Endodermal cell (in vitro differentiated cells): Measurements from ENCODE around the gene CNTLN. TPM values are rescaled to one million over a fixed set of nuclear protein-coding genes. Genes with fewer than 3 reads are reported as not detected.

ENCODE experiments used
- DNase-seq: peaks from one replicate; pipeline ENCODE4 v3.0.0-alpha.2; 2017
- H3K27ac ChIP-seq: 2 replicates; pipeline ENCODE4 v1.5.1; 2013; ENCODE audit warnings: mild to moderate bottlenecking, low read depth, low read length, moderate library complexity
- H3K27me3 ChIP-seq: 2 replicates; pipeline ENCODE4 v1.6.1; 2013; ENCODE audit warnings: mild to moderate bottlenecking, low read length, moderate library complexity; ENCODE audit not compliant: insufficient read depth, control insufficient read depth, poor library complexity, severe bottlenecking
- H3K36me3 ChIP-seq: 2 replicates; pipeline ENCODE4 v1.7.0; 2013; ENCODE audit warnings: mild to moderate bottlenecking, low read length, moderate library complexity; ENCODE audit not compliant: control insufficient read depth, insufficient read depth
- H3K4me1 ChIP-seq: one replicate; pipeline ENCODE4 v1.7.0; 2013; ENCODE audit warnings: low read length; ENCODE audit not compliant: control insufficient read depth, insufficient read depth
- H3K4me3 ChIP-seq: 2 replicates; pipeline ENCODE4 v1.5.1; 2013; ENCODE audit warnings: mild to moderate bottlenecking, low read length, moderate library complexity
- H3K9ac ChIP-seq: 2 replicates; pipeline ENCODE4 v1.6.1; 2013; ENCODE audit warnings: mild to moderate bottlenecking, low read length, moderate library complexity; ENCODE audit not compliant: poor library complexity, severe bottlenecking; ENCODE audit errors: extremely low read depth
- H3K9me3 ChIP-seq: 2 replicates; pipeline ENCODE4 v1.6.1; 2013; ENCODE audit warnings: mild to moderate bottlenecking, low read length, moderate library complexity; ENCODE audit not compliant: control insufficient read depth
- H3K27ac Mint-ChIP-seq: 2 replicates; pipeline ENCODE4 v1.8.0; 2020; ENCODE audit warnings: mixed read lengths
- H3K27me3 Mint-ChIP-seq: 2 replicates; pipeline ENCODE4 v1.8.0; 2021; ENCODE audit warnings: mild to moderate bottlenecking, mixed read lengths; ENCODE audit not compliant: insufficient read depth
- H3K36me3 Mint-ChIP-seq: 2 replicates; pipeline ENCODE4 v1.8.0; 2020; ENCODE audit warnings: low read depth, mixed read lengths
- H3K4me1 Mint-ChIP-seq: 2 replicates; pipeline ENCODE4 v1.8.0; 2020; ENCODE audit warnings: mixed read lengths
- H3K4me3 Mint-ChIP-seq: 2 replicates; pipeline ENCODE4 v1.8.0; 2020; ENCODE audit warnings: mild to moderate bottlenecking, moderate library complexity, mixed read lengths
- H3K9me3 Mint-ChIP-seq: 2 replicates; pipeline ENCODE4 v1.8.0; 2020; ENCODE audit warnings: mild to moderate bottlenecking, mixed read lengths
- WGBS, 2 experiments: methylation state at CpG; one replicate each; pipeline versions ENCODE4 v1.1.5 to v1.1.7; 2013; ENCODE audit warnings: missing lambda C conversion rate in 2 of 2, mixed read lengths in 1 of 2; ENCODE audit not compliant: insufficient coverage in 1 of 2, insufficient read length in 1 of 2; 5-methylcytosine and 5-hydroxymethylcytosine counted together
- total RNA-seq, 2 donors: library from RNA; stranded (reverse); fragmentation: NEBNext Ultra II Directional in 1 of 2; extraction: Animal tissue kit (Norgen Biotek cat#: 25700) in 1 of 2; gene quantifications; 2 replicates in 1 of 2; 3 replicates in 1 of 2; pipeline ENCODE4 v1.2.1, GENCODE V29; 2021
- TF ChIP-seq, protein P1 (sequence below): fragments of 200-600 bp; sonication (generic); conservative IDR thresholded peaks from 2 replicates; pipeline ENCODE4 v1.5.0; 2021; ENCODE audit warnings: antibody characterized with exemption, mild to moderate bottlenecking

CNTLN gene
- total RNA-seq, 2 donors from 2014 or later, result 12.4 to 13.7 TPM

- H3K4me1 ChIP-seq, result no peaks in the 10 kb centered on the region
- Mint-ChIP-seq H3K27ac (no peak overlapping the region), H3K36me3 (no peaks in the 10 kb centered on the region), H3K27me3 (peaks cover 3% of the 10 kb centered on the region), H3K4me3 (no peak overlapping the region), H3K4me1 (peaks cover 11% of the 10 kb centered on the region), H3K9me3 (peaks cover 4% of the 10 kb centered on the region)
- H3K9ac ChIP-seq, result no peak overlapping the region
- no peak overlapping the region for H3K27ac ChIP-seq
- WGBS, 2 experiments, result 100% methylated on average over 1 of the region's 1 CpG; no CpG with 5 or more reads in 1 of the 2 experiments
- TF ChIP-seq, protein P1, sequence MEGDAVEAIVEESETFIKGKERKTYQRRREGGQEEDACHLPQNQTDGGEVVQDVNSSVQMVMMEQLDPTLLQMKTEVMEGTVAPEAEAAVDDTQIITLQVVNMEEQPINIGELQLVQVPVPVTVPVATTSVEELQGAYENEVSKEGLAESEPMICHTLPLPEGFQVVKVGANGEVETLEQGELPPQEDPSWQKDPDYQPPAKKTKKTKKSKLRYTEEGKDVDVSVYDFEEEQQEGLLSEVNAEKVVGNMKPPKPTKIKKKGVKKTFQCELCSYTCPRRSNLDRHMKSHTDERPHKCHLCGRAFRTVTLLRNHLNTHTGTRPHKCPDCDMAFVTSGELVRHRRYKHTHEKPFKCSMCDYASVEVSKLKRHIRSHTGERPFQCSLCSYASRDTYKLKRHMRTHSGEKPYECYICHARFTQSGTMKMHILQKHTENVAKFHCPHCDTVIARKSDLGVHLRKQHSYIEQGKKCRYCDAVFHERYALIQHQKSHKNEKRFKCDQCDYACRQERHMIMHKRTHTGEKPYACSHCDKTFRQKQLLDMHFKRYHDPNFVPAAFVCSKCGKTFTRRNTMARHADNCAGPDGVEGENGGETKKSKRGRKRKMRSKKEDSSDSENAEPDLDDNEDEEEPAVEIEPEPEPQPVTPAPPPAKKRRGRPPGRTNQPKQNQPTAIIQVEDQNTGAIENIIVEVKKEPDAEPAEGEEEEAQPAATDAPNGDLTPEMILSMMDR, result no peak
- no peaks in the 10 kb centered on the region for H3K9me3 ChIP-seq
- no peak for DNase-seq
- no peak overlapping the region for H3K4me3 ChIP-seq
- no peaks in the 10 kb centered on the region for H3K27me3 ChIP-seq
- H3K36me3 ChIP-seq, result no peaks in the 10 kb centered on the region
These were observed 14.6 kb upstream of the CNTLN start for GRCh38 chr9:17120203-17120602.

GRCh38 chr9:17121264-17121663 lies 13.6 kb upstream of the CNTLN start:
- 73 to 79% methylated on average over 2 of the region's 2 CpGs for WGBS, 2 experiments
- H3K4me1 ChIP-seq, result no peaks in the 10 kb centered on the region
- no peak overlapping the region for H3K4me3 Mint-ChIP-seq
- H3K27ac Mint-ChIP-seq, result no peak overlapping the region
- no peak overlapping the region for H3K9ac ChIP-seq
- H3K27ac ChIP-seq, result no peak overlapping the region
- peak; percentile 66 for DNase-seq
- H3K9me3 ChIP-seq, result peaks cover 3% of the 10 kb centered on the region
- H3K4me3 ChIP-seq, result no peak overlapping the region
- no peaks in the 10 kb centered on the region for H3K36me3 Mint-ChIP-seq
- H3K36me3 ChIP-seq, result no peaks in the 10 kb centered on the region
- H3K27me3 Mint-ChIP-seq, result peaks cover 3% of the 10 kb centered on the region
- peaks cover 11% of the 10 kb centered on the region for H3K4me1 Mint-ChIP-seq
- H3K9me3 Mint-ChIP-seq, result peaks cover 4% of the 10 kb centered on the region
- no peaks in the 10 kb centered on the region for H3K27me3 ChIP-seq
- TF ChIP-seq, protein P1, result no peak

DNA sequence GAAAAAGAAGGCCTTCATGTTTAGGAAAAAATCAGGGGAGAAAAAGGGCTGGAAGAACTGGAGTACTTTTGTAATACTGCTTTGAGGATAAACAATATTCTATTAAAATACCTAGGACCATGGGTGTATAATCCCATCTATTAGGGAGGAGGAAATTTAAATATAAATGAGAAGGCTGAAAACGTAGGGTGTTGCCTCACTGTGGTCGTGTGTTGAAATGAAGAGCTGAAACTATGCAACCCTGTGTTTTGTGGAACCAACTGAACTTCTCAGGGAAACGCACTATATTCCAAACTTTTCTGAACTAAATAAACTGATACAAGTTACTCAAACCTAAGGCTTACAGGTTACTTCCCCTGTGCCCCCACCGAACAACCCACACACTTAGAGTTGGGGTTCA lies 4.5 kb upstream of the CNTLN start:
- H3K27me3 Mint-ChIP-seq, result peaks cover 9% of the 10 kb centered on the region
- H3K4me1 ChIP-seq, result no peaks in the 10 kb centered on the region
- no peaks in the 10 kb centered on the region for H3K36me3 Mint-ChIP-seq
- no peaks in the 10 kb centered on the region for H3K9me3 Mint-ChIP-seq
- H3K27ac Mint-ChIP-seq, result no peak overlapping the region
- DNase-seq, result no peak
- H3K9me3 ChIP-seq, result peaks cover 5% of the 10 kb centered on the region
- H3K4me3 ChIP-seq, result no peak overlapping the region
- no peaks in the 10 kb centered on the region for H3K36me3 ChIP-seq
- peaks cover 5% of the 10 kb centered on the region for H3K4me1 Mint-ChIP-seq
- WGBS, 2 experiments, result 85 to 86% methylated on average over 2 to 4 of the region's 4 CpGs
- H3K27ac ChIP-seq, result no peak overlapping the region
- H3K9ac ChIP-seq, result no peak overlapping the region
- H3K4me3 Mint-ChIP-seq, result no peak overlapping the region
- no peaks in the 10 kb centered on the region for H3K27me3 ChIP-seq
- TF ChIP-seq, protein P1, result no peak
